HG03135 (cell line): ENCODE measurements around the gene TXNL4B.

Experiments used
- ATAC-seq: cut with Tn5 transposase; IDR thresholded peaks from one replicate; pipeline ENCODE4 v1.9.1; 2021; ENCODE audit warnings: mild to moderate bottlenecking, moderate library complexity; ENCODE audit not compliant: unreplicated experiment

Gene TXNL4B

DNA sequence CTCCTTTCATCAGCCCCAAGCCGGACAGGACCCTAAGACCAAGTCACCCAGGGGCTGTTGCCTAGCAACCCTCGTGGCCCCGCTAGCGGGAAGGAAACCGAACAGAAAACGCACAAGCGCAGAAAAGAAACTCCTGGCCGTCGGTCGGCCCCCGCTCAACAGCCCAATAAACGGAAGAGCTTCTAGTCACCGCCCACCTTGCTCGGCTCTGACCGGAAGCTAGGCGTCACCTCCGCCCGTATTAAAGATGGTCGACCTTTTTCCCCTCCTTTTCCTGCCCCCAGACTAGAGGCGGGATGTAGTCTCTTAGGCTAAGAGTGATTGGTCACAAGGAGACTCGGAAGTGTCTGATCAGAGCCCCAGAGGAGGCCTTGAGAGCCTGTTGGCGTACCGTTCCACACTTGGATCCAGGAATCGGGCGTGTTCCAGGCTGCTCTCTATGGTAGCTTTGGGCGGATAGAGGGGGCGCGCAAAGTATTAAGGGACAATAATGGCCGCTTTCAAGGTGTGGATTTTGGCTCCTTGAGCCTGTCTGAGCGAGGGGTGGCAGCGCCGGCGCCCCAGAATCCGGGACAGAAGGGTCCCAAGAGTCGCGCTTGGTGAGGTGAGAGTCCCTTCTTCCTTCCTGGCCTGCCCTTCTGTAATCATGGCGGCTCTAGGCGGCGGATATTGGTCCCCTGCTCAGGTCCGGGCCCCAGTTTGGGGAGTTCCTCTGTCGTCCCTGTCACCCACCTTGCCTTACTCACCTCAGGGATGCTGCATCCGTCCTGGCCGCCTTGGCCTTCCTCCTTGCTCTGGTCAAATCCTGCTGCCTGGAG lies at the start of gene TXNL4B, which contains the start of gene DHX38:
TSS of gene TXNL4B (minus strand) at position 173 of the 818 bp plus-strand sequence. CDS start 2,871 bp downstream, outside the sequence.
TSS of gene DHX38 (plus strand) at position 400 of the 818 bp plus-strand sequence. CDS start 2,311 bp downstream, outside the sequence.
- ATAC-seq = peak; percentile 98

GRCh38 chr16:72142476-72142875 lies 49.1 kb upstream of the TXNL4B start:
- no peak for ATAC-seq

DNA sequence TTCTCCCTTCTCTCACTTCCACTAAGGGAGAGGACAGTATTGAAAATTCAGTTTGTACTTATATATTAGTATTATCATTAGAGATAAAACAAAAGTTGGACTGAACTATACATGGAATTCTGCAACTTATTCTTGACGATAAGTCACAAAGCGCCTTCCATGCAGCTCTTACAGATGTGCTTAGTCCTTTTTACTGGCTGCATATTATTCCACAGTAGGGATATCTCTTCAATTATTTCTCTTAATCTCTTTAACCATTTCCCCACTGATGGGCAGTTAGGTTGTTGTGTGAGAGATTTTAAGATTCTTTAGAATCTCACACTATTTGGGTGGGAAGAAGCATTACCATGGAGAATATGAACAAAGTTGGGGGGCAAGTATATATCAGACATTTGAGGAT lies 46.5 kb upstream of the TXNL4B start:
- no peak for ATAC-seq

DNA sequence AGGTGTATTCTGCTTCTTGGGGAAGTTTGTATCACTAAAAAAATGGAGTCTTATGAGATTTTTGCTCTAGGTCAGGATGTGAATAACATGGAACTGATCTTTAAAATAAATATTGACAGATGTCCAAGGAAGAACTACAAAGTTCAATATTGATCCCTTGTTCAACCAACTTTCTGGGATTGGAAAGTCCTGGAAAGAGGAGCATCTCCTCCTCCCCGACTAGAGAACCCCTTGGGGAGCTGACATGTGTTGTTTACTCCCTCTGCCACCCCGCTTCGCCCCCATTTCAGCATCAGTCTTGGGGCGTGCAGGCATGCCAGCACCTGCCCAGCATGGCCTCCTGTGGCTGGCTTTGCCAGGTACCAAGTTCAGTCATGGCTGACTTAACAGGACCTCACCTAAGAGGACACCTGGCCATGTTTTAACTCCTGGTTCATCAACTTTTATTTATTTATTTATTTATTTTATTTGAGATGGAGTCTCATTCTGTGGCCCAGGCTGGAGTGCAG lies 44.7 kb upstream of the TXNL4B start:
- ATAC-seq = no peak

DNA sequence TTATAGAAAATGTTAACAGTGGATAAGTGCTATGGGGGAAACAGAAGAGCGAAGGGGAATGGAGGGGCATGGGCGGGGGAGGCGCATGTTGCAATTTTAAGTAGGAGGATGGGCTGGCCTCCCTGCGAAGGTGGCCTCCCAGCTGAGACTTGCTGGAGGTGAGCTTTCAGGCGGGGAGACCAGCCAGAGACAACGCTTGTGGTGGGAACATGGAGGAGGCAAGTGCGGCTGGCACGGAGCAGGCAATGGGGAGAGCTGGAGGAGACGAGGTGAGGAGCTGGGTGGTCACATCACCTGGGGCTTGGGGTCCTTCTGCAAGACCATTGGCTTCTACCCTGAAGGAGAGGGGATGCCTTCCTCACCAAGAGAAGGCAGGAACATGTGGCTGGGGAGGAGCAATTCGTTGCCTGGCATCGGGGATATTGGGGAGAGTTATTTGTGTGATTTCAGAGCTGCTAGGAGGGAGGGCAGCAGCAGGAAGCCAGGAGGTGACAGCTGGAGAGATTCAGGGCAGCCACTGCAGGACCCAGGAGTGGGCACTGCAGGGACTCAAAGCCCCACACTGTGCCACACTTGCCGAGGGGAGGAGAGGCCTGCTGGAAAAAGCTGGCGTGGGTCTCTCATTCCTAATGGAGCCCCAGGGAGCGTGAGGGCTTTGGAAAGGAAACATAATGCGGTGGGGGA lies 44.1 kb upstream of the TXNL4B start:
- no peak for ATAC-seq

- ATAC-seq = no peak
These were observed 41.1 kb upstream of the TXNL4B start for GRCh38 chr16:72134507-72134906.

- ATAC-seq = no peak
These were observed 39.3 kb upstream of the TXNL4B start for GRCh38 chr16:72132726-72133125.

DNA sequence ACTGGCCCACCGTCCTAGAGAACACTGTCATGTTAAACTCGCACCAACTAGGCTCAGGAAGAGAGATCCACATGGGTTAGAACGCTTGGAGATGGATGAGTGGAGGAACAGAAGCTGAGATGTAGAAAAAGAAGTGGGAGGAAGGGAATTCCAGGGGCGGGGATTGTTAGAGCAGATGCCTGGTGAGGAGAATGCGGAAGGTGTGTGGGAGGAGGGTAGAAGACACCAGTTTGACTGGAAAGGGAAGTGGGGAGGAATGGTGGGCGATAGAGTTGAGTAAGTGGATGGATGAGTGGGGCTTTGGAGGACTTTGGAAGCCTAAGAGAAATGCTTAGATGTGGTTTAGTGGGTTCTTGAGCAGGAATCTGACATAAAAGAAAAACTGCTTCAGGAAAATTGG lies 37.6 kb upstream of the TXNL4B start:
- ATAC-seq = no peak

GRCh38 chr16:72129976-72130656 lies 36.7 kb upstream of the TXNL4B start:
- ATAC-seq = no peak

- no peak for ATAC-seq
These were observed 35.3 kb upstream of the TXNL4B start for GRCh38 chr16:72128701-72129100.

DNA sequence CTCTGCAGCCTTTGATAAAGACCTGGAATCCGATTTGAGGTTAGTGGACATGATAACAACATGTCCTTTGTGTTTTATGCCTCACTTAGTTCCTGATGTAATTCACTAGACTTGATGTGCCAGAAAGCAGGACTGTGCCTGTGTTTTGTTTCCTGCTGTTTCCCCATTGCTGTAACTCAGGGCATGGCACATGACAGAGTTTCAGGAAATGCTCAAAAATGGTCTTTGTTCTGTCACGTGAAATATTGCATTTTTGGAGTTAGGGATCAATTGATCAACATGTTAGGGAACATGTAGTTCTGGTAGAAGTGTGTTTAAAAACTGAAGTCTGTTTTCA lies 33.0 kb upstream of the TXNL4B start:
- no peak for ATAC-seq

DNA sequence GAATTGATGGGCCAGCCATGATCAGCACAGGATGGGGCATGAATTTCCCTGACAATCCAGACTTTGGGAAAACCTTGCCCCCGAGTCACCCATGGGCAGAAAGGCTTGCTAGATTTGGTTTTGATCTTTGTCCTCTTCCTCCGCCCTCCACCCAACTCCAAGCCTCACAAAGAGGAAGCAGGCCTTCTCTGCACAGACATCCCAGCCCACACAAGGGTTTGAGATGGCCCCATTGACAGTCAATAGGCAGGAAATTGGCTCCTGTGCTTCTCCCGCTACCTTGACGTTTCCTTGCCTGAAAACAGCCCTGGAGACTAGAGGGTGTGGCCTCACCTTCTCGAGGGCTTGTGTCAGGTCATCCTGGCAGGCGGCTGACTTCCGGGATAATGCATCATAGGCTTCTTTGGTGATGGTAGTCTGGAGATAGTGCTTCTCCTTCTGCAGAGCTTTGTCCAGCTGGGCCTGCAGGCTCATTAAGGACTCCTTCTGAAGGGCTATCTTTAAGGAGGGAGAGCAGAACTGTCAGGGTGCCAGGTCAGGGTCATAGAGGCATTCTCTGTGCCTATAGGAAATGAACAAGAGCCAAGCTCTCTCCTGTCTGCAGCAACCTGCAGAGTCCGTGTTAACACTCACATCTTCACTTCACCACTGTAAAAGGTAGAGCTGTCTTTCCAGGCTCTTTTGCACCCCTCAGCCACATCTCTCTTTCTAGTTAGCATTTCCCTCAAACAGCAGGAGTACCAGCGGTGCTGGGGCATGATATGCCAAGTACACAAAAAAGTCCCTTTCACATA lies 32.4 kb upstream of the TXNL4B start:
- no peak for ATAC-seq

DNA sequence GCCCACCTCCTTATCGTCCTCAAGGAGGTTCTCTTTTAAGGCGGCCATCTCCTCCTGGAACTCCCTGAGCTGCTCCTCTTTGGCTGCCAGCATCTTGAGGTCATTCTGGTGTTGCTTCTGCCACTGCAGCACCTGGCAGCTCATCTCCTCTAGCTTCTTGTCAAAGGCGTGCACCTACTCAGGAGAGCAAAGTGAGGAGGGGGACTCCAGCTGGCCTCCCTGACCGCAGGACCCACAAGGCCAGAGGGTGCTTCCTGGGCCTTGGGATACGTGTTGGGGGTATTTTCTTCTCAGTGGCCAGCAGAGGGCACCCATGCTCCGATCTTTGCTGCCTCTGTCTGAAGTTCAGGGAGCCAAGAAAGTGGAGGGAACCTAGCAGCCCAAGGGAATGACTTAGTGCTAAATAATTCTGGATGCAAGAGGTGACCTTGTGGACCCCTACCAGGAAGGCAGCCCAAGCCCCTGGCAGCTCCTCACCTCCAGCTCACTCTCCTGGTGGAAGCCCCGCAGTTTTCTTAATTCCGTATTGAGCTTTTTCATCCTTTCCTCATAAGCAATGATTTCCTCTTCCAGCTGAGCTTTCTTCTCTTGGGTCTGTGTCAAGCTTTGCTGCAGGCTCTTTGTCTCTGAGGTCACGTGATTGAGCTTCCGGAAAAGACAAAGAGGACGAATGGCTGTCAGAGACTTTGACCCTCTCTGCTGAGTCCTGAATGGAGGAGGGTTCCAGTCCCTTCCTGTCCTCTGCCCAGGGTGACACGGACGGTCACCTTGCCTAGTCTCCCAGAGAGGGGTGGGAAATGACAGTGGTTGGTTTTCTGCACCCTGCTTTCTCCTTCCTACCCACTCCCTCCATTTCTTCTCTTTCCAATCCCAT lies 31.6 kb upstream of the TXNL4B start:
- ATAC-seq = no peak

DNA sequence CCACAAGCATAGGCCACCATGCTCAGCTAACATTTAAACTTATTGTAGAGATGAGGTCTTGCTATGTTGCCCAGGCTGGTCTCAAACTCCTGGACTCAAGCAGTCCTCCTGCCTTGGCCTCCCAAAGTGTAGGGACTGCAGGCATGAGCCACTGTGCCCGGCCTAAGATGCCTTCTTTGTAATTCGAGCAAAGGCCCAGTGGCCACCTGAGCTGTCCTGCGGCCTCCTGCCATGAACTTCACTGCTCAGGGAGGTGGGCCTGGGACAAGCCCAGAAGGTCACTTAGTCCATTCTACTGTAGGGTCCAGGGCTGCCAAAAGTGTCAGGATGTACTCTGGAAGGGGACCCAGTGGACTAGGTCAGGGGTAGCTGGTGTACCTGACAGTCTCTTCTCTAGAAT lies 30.7 kb upstream of the TXNL4B start:
- no peak for ATAC-seq

GRCh38 chr16:72123426-72123825 lies 30.0 kb upstream of the TXNL4B start:
- ATAC-seq = no peak

GRCh38 chr16:72122916-72123315 lies 29.5 kb upstream of the TXNL4B start:
- no peak for ATAC-seq

- no peak for ATAC-seq
These were observed 28.9 kb upstream of the TXNL4B start for GRCh38 chr16:72122308-72122707.

DNA sequence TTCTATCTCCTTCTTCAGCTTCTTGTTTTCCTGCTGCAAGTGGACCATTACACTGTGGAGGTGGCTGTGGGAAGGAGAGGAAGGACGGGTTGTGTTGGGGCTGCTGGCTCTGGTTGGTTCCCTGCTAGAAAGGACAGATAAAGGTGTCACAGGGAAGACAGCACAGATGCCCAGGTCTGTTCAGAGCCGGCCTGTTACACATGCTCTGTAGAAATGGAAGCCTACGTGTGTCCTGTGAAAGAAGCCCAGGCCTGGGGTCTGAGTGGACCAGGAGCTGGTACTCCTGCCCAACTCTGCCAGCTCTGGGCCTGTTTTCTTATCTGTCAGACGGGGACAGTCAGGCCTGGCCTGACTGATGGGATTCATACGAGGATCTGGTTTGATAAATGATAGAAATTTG lies 26.6 kb upstream of the TXNL4B start:
- ATAC-seq = no peak

- ATAC-seq = no peak
These were observed 20.2 kb upstream of the TXNL4B start for GRCh38 chr16:72113616-72113945.
